OCI-LY1 (cell line): ENCODE measurements around the gene GRK4.

ENCODE experiments used
- EZH2 ChIP-seq: fragments of 200-600 bp; sonication (generic), shearing (Covaris generic); IDR thresholded peaks from 2 replicates; pipeline ENCODE4 v1.8.0; 2017; ENCODE audit warnings: borderline replicate concordance, mixed run types, mild to moderate bottlenecking, antibody characterized with exemption, low read length, moderate library complexity, mixed read lengths
- TF ChIP-seq, protein P1 (sequence below): fragments of 200-600 bp; sonication (generic), shearing (Covaris generic); IDR thresholded peaks from 2 replicates; pipeline ENCODE4 v1.5.1; 2017; ENCODE audit warnings: mild to moderate bottlenecking, antibody characterized with exemption, low read length, moderate library complexity, mixed read lengths

DNA sequence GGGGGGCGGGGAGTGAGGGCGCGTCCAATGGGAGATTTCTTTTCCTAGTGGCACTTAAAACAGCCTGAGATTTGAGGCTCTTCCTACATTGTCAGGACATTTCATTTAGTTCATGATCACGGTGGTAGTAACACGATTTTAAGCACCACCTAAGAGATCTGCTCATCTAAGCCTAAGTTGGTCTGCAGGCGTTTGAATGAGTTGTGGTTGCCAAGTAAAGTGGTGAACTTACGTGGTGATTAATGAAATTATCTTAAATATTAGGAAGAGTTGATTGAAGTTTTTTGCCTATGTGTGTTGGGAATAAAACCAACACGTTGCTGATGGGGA, 112.2 kb downstream of the GRK4 start:
- TF ChIP-seq, protein P1, sequence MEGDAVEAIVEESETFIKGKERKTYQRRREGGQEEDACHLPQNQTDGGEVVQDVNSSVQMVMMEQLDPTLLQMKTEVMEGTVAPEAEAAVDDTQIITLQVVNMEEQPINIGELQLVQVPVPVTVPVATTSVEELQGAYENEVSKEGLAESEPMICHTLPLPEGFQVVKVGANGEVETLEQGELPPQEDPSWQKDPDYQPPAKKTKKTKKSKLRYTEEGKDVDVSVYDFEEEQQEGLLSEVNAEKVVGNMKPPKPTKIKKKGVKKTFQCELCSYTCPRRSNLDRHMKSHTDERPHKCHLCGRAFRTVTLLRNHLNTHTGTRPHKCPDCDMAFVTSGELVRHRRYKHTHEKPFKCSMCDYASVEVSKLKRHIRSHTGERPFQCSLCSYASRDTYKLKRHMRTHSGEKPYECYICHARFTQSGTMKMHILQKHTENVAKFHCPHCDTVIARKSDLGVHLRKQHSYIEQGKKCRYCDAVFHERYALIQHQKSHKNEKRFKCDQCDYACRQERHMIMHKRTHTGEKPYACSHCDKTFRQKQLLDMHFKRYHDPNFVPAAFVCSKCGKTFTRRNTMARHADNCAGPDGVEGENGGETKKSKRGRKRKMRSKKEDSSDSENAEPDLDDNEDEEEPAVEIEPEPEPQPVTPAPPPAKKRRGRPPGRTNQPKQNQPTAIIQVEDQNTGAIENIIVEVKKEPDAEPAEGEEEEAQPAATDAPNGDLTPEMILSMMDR, result no peak
- no peak for TF ChIP-seq EZH2
